Fibroblast of mammary gland (primary cell): ENCODE data around the gene C4orf36.

Source experiments
- DNase-seq: peaks from one replicate; pipeline ENCODE4 v3.0.0-alpha.2; 2010; ENCODE audit warnings: low read depth
- H3K4me3 ChIP-seq: 2 replicates; pipeline ENCODE4 v1.5.1; 2011; ENCODE audit warnings: low read depth, mild to moderate bottlenecking, low read length, moderate library complexity; ENCODE audit not compliant: control insufficient read depth
- TF ChIP-seq, protein P1 (sequence below): conservative IDR thresholded peaks from 2 replicates; pipeline ENCODE4 v1.5.1; 2011; ENCODE audit warnings: low read depth, low read length, inconsistent platforms; ENCODE audit not compliant: control insufficient read depth, insufficient read depth

The C4orf36 gene

GRCh38 chr4:86841309-86841708 is 50.9 kb downstream of the C4orf36 start:
- DNase-seq: no peak
- TF ChIP-seq, protein P1, sequence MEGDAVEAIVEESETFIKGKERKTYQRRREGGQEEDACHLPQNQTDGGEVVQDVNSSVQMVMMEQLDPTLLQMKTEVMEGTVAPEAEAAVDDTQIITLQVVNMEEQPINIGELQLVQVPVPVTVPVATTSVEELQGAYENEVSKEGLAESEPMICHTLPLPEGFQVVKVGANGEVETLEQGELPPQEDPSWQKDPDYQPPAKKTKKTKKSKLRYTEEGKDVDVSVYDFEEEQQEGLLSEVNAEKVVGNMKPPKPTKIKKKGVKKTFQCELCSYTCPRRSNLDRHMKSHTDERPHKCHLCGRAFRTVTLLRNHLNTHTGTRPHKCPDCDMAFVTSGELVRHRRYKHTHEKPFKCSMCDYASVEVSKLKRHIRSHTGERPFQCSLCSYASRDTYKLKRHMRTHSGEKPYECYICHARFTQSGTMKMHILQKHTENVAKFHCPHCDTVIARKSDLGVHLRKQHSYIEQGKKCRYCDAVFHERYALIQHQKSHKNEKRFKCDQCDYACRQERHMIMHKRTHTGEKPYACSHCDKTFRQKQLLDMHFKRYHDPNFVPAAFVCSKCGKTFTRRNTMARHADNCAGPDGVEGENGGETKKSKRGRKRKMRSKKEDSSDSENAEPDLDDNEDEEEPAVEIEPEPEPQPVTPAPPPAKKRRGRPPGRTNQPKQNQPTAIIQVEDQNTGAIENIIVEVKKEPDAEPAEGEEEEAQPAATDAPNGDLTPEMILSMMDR: no peak
- no peak overlapping the region for H3K4me3 ChIP-seq

DNA sequence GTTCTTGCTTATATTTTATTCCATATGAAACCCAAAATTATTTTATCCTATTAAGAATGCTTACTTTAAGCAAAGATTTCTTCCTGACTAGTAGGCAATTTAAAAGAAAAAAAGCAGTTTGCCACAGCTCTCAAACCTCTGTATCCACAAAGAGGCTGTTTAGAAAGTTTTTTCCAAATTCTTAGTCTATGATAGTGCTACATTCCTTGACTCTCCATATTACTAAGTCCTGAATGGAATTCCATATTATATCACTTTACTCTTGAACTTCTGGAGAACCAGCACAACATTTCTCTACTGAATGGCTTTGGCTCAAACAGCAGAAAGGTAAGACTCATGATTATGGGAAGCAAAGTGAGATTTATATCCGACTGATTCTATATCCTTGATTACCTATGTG is 51.4 kb downstream of the C4orf36 start:
- TF ChIP-seq, protein P1: no peak
- no peak for DNase-seq
- H3K4me3 ChIP-seq: no peak overlapping the region

GRCh38 chr4:86837691-86838503 is 54.3 kb downstream of the C4orf36 start:
- TF ChIP-seq, protein P1: no peak
- no peak overlapping the region for H3K4me3 ChIP-seq
- DNase-seq: no peak

- TF ChIP-seq, protein P1: no peak
- no peak overlapping the region for H3K4me3 ChIP-seq
- DNase-seq: no peak
Observed at GRCh38 chr4:86835677-86836076, 56.5 kb downstream of the C4orf36 start.

- H3K4me3 ChIP-seq: no peak overlapping the region
- TF ChIP-seq, protein P1: no peak
- DNase-seq: peak; percentile 66
Observed at GRCh38 chr4:86834901-86835300, 57.3 kb downstream of the C4orf36 start.

DNA sequence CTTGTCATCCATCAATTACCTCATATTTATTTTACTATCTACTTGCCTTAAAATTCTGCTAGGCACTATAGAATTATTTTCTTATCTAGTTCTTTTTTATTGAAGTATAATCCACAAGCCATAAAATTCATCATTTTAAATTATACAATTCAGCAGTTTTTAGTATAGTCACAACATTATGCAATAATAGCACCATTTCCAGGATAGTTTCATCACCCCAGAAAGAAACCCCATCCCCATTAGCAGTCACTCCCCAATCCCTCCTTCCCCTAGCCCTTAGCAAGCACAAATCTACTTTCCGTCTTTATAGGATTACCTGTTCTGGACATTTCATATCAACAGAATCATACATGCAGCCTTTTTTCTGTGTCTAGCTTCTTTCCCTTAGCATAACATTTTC is 58.6 kb downstream of the C4orf36 start:
- H3K4me3 ChIP-seq: no peak overlapping the region
- TF ChIP-seq, protein P1: no peak

More for the DNA sequence above, 58.6 kb downstream of the C4orf36 start:
- no peak for DNase-seq
